Thyroid gland (tissue), 4 donors: Measurements from ENCODE around the gene BUD31.

Experiments
- POLR2A ChIP-seq, 2 donors: fragments of 450-650 bp; IDR thresholded peaks; one replicate each; pipeline ENCODE4 v1.6.1; 2017; ENCODE audit warnings: antibody characterized with exemption in 2 of 2, mild to moderate bottlenecking in 2 of 2, moderate library complexity in 1 of 2
- TF ChIP-seq, protein P1 (sequence below), 6 experiments: fragments of 200-600 bp in 3 of 6; fragments of 450-650 bp in 3 of 6; sonication (generic) in 3 of 6; IDR thresholded peaks; one replicate each; pipeline ENCODE4 v1.5.1; 2016 to 2019; ENCODE audit warnings: antibody characterized with exemption in 6 of 6, mild to moderate bottlenecking in 2 of 6, inconsistent platforms in 1 of 6, moderate library complexity in 1 of 6

DNA sequence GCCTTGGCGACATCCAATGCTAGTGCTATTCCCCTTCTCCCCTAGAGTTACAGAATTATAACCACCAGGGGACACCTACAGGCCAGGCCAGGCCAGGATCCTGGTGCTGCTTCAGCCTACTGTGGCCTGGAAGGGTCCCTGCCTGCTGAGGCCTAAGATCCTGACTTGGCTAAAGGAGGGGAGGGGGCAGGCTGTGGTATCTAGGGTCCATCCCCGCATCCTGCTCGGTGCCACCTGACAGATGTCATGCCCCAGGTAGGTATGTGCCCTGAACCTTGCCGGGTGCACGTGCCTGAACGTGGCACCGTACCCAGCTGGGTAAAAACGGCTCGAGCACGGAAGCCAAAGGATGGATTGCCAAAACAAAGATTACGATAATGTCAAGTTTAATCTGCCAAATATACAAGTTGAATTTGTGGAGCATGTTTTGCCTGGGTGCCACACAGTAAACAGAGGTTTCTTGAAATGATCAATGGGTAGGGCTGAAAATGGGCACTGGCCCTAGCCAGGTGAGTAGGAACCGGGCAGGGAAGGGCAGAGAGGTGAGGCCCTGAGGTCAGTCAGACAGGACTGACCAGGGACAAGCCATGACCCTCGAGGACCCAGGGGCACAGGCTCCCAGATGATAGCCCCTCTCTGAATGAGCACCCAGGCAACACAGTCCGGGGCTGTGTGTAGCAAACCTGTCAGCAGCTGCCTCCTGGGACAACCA, 13.0 kb upstream of the BUD31 start:
- TF ChIP-seq POLR2A (IDR thresholded peaks at IDR 0.05) = no peak
- TF ChIP-seq, protein P1, sequence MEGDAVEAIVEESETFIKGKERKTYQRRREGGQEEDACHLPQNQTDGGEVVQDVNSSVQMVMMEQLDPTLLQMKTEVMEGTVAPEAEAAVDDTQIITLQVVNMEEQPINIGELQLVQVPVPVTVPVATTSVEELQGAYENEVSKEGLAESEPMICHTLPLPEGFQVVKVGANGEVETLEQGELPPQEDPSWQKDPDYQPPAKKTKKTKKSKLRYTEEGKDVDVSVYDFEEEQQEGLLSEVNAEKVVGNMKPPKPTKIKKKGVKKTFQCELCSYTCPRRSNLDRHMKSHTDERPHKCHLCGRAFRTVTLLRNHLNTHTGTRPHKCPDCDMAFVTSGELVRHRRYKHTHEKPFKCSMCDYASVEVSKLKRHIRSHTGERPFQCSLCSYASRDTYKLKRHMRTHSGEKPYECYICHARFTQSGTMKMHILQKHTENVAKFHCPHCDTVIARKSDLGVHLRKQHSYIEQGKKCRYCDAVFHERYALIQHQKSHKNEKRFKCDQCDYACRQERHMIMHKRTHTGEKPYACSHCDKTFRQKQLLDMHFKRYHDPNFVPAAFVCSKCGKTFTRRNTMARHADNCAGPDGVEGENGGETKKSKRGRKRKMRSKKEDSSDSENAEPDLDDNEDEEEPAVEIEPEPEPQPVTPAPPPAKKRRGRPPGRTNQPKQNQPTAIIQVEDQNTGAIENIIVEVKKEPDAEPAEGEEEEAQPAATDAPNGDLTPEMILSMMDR (IDR thresholded peaks at IDR 0.05) = no peak
